Stomach (tissue), 9 donors: ENCODE results near the gene MYH16. TPM values are rescaled to one million over a fixed set of nuclear protein-coding genes. Genes with fewer than 3 reads are reported as not detected.

ENCODE experiments used
- DNase-seq, 2 donors: peaks; one replicate each; pipeline versions ENCODE4 v3.0.0 to v3.0.0-alpha.2; 2013 to 2019
- H3K27ac ChIP-seq, 5 donors: fragments of 200-600 bp in 4 of 5; sonication (generic) in 4 of 5; one replicate each; pipeline ENCODE4 v1.5.1; 2013 to 2019; ENCODE audit warnings: mild to moderate bottlenecking in 1 of 5, moderate library complexity in 1 of 5
- H3K27me3 ChIP-seq, 3 donors: fragments of 200-600 bp; sonication (generic); one replicate each; pipeline ENCODE4 v1.5.1; 2017 to 2019; ENCODE audit warnings: mixed run types in 1 of 3
- H3K36me3 ChIP-seq, 4 donors: fragments of 200-600 bp; sonication (generic); 1 replicate in 3 of 4; 2 replicates in 1 of 4; pipeline ENCODE4 v1.5.1; 2016 to 2019
- H3K4me1 ChIP-seq, 4 donors: fragments of 200-600 bp; sonication (generic); one replicate each; pipeline ENCODE4 v1.5.1; 2016 to 2019
- H3K4me3 ChIP-seq, 4 donors: fragments of 200-600 bp; sonication (generic) in 3 of 4; one replicate each; pipeline ENCODE4 v1.5.1; 2016 to 2019; ENCODE audit warnings: mild to moderate bottlenecking in 1 of 4
- H3K9me3 ChIP-seq, 4 donors: fragments of 200-600 bp; sonication (generic); one replicate each; pipeline ENCODE4 v1.5.1; 2016 to 2019
- CTCF ChIP-seq, 7 experiments: fragments of 450-650 bp in 4 of 7; fragments of 200-600 bp in 3 of 7; sonication (generic) in 3 of 7; IDR thresholded peaks; one replicate each; pipeline ENCODE4 v1.5.1; 2016 to 2019; ENCODE audit warnings: antibody characterized with exemption in 7 of 7, control low read depth in 2 of 7, mild to moderate bottlenecking in 1 of 7
- EP300 ChIP-seq: sonication (generic); formaldehyde crosslinking; IDR thresholded peaks from one replicate; pipeline ENCODE4 v1.6.1; 2017; ENCODE audit warnings: antibody characterized with exemption
- POLR2A ChIP-seq, 4 donors: fragments of 450-650 bp; IDR thresholded peaks; one replicate each; pipeline ENCODE4 v1.6.1; 2016; ENCODE audit warnings: antibody characterized with exemption in 4 of 4, control low read depth in 2 of 4, mild to moderate bottlenecking in 1 of 4, moderate library complexity in 1 of 4
- POLR2AphosphoS5 ChIP-seq, 3 donors: sonication (generic); formaldehyde crosslinking; IDR thresholded peaks; one replicate each; pipeline ENCODE4 v1.6.1; 2016; ENCODE audit warnings: antibody characterized with exemption in 3 of 3
- WGBS, 5 donors: extraction: QIAGEN DNeasy Blood & Tissue Kit in 3 of 5; methylation state at CpG; one replicate each; pipeline versions ENCODE4 v1.1.5 to v1.1.7; 2013 to 2018; 5-methylcytosine and 5-hydroxymethylcytosine counted together
- intact Hi-C: fragments of 100-400 bp; cut with DNase I; formaldehyde crosslinking; loops from one replicate; pipeline ENCODE4 v1.15.1; 2023; ENCODE audit warnings: low total_unique reads
- polyA plus RNA-seq, 3 donors: library from polyadenylated mRNA; stranded (reverse); fragments of 200-250 nt; gene quantifications; one replicate each; pipeline ENCODE4 v1.2.3, GENCODE V29; 2013
- total RNA-seq, 5 donors: library from RNA; depleted of rRNA; stranded (reverse); fragments of >200 nt; gene quantifications; one replicate each; pipeline versions ENCODE4 v1.1.0 to v1.2.3, GENCODE V29; 2014 to 2016
- donor health status: healthy with polysubstance abuse.
- donor health status: Bipolar disorder and iron deficiency.
- donor health status: healthy.

The MYH16 gene
- total and polyA plus RNA-seq, 8 donors = 0.05 to 0.37 TPM; not detected in 6

- no peak overlapping the region for H3K27ac ChIP-seq
- TF ChIP-seq POLR2AphosphoS5 (IDR thresholded peaks at IDR 0.05) (no peak), EP300 (no peak), POLR2A (IDR thresholded peaks at IDR 0.05) (no peak), CTCF (IDR thresholded peaks at IDR 0.05) (no peak)
- H3K36me3 ChIP-seq = no peaks in the 10 kb centered on the region
- 95 to 98% (median 97%) methylated on average over 14 of the region's 14 CpGs for WGBS, 5 donors
- no peaks in the 10 kb centered on the region for H3K27me3 ChIP-seq
- intact Hi-C loops = no loop called here
- no peak for DNase-seq
- peaks cover 29 to 44% (median 42%) of the 10 kb centered on the region in 4 donors for H3K4me1 ChIP-seq
- no peaks in the 10 kb centered on the region for H3K9me3 ChIP-seq
- H3K4me3 ChIP-seq = peak overlapping the region in 2 of 4 donors; percentile 79 to 99
These were observed 51.9 kb downstream of the MYH16 start for GRCh38 chr7:99324559-99324958.

- Histone ChIP-seq H3K4me1 (peaks cover 29 to 49% (median 46%) of the 10 kb centered on the region in 4 donors), H3K27ac (peak overlapping the region in 4 of 5 donors; percentile 85 to 92 (median 90)), H3K27me3 (no peaks in the 10 kb centered on the region), H3K36me3 (no peaks in the 10 kb centered on the region), H3K4me3 (peak overlapping the region; percentile 75 to 99 (median 82)), H3K9me3 (no peaks in the 10 kb centered on the region)
- intact Hi-C loops = no loop called here
- DNase-seq = no peak
- 19 to 30% (median 22%) methylated on average over 11 to 14 of the region's 14 CpGs for WGBS, 5 donors
- no peak for TF ChIP-seq POLR2A (IDR thresholded peaks at IDR 0.05)
- TF ChIP-seq CTCF (IDR thresholded peaks at IDR 0.05) = no peak
- TF ChIP-seq EP300 = no peak
- no peak for TF ChIP-seq POLR2AphosphoS5 (IDR thresholded peaks at IDR 0.05)
These were observed 52.4 kb downstream of the MYH16 start for GRCh38 chr7:99325001-99325493.

GRCh38 chr7:99325592-99326407, 53.2 kb downstream of the MYH16 start, which contains the start of gene ARPC1A:
Gene ARPC1A, plus strand, starts transcription at chr7:99325898. Its CDS starts 7,456 bp downstream, at chr7:99333354.
- DNase-seq = peak; percentile 92 to 98
- no peak for TF ChIP-seq EP300
- peak; percentile 83 to 99 (median 94) for TF ChIP-seq POLR2AphosphoS5 (IDR thresholded peaks at IDR 0.05)
- no peak for TF ChIP-seq CTCF (IDR thresholded peaks at IDR 0.05)
- TF ChIP-seq POLR2A (IDR thresholded peaks at IDR 0.05) = peak in 1 of 4 donors; percentile 65
- Histone ChIP-seq H3K27ac (peak within 1 kb of the TSS; percentile 85 to 92 (median 88)), H3K36me3 (no peaks in the 10 kb centered on the region), H3K4me1 (peaks cover 30 to 54% (median 53%) of the 10 kb centered on the region in 4 donors), H3K27me3 (no peaks in the 10 kb centered on the region), H3K9me3 (no peaks in the 10 kb centered on the region), H3K4me3 (peak within 1 kb of the TSS; percentile 75 to 99 (median 82))
- intact Hi-C loops = no loop called here
- 0 to 1% (median 0%) methylated on average over 33 to 82 of the region's 82 CpGs for WGBS, 5 donors

- H3K4me1 ChIP-seq = peaks cover 36 to 60% (median 56%) of the 10 kb centered on the region in 4 donors
- intact Hi-C loops = no loop called here
These were observed 53.8 kb downstream of the MYH16 start for GRCh38 chr7:99326408-99326782.

More at GRCh38 chr7:99326408-99326782, 53.8 kb downstream of the MYH16 start:
- Histone ChIP-seq H3K4me3 (peak overlapping the region; percentile 75 to 99 (median 82)), H3K36me3 (no peaks in the 10 kb centered on the region), H3K27ac (peak overlapping the region; percentile 85 to 92 (median 88)), H3K27me3 (no peaks in the 10 kb centered on the region), H3K9me3 (no peaks in the 10 kb centered on the region)
- no peak for DNase-seq
- WGBS, 5 donors = 1 to 2% (median 1%) methylated on average over 10 of the region's 10 CpGs
- TF ChIP-seq CTCF (IDR thresholded peaks at IDR 0.05) (no peak), POLR2AphosphoS5 (IDR thresholded peaks at IDR 0.05) (no peak)
